ENCODE data around the gene ELFN1. TPM values are rescaled to one million over a fixed set of nuclear protein-coding genes. Genes with fewer than 3 reads are reported as not detected.
"Not testable (repeated sequence)": the region's sequence is repeated elsewhere in the genome, so short reads cannot be mapped to it uniquely, and the experiment has no call there.

ELFN1 gene
- total RNA-seq, 4 donors from 2014 or later: 0.42 to 3.7 (median 1.3) TPM

- no peak overlapping the region for H3K27ac ChIP-seq
- H3K9me3 ChIP-seq: peaks cover 0 to 23% (median 0%) of the 10 kb centered on the region in 3 donors
- no peak for ATAC-seq
- peaks cover 26% of the 10 kb centered on the region for H3K27me3 ChIP-seq
- WGBS, 2 donors (ENCODE audit: low coverage in 1 of 2): 92 to 96% methylated on average over 10 to 19 of the region's 30 CpGs
- H3K36me3 ChIP-seq: no peaks in the 10 kb centered on the region
- TF ChIP-seq EP300 (IDR thresholded peaks at IDR 0.05) (no peak), POLR2AphosphoS5 (IDR thresholded peaks at IDR 0.05) (no peak), CTCF (IDR thresholded peaks at IDR 0.05) (no peak), POLR2A (IDR thresholded peaks at IDR 0.05) (no peak)
- H3K4me1 ChIP-seq: no peaks in the 10 kb centered on the region
- H3K4me3 ChIP-seq: no peak overlapping the region
These were observed 92.3 kb downstream of the ELFN1 start for GRCh38 chr7:1762238-1762945.

- TF ChIP-seq CTCF (IDR thresholded peaks at IDR 0.05) (no peak), POLR2A (IDR thresholded peaks at IDR 0.05) (no peak), EP300 (IDR thresholded peaks at IDR 0.05) (no peak), POLR2AphosphoS5 (IDR thresholded peaks at IDR 0.05) (no peak)
- Histone ChIP-seq H3K27me3 (peaks cover 26% of the 10 kb centered on the region), H3K9me3 (peaks cover 0 to 23% (median 0%) of the 10 kb centered on the region in 3 donors), H3K4me1 (no peaks in the 10 kb centered on the region), H3K27ac (no peak overlapping the region), H3K36me3 (no peaks in the 10 kb centered on the region), H3K4me3 (no peak overlapping the region)
- no peak for ATAC-seq
- 60 to 100% methylated on average over 1 to 3 of the region's 13 CpGs for WGBS, 2 donors (ENCODE audit: low coverage in 1 of 2)
These were observed 93.0 kb downstream of the ELFN1 start for GRCh38 chr7:1763033-1763432.

GRCh38 chr7:1763911-1764310 lies 93.8 kb downstream of the ELFN1 start:
- Histone ChIP-seq H3K9me3 (peaks cover 0 to 23% (median 0%) of the 10 kb centered on the region in 3 donors), H3K27me3 (peaks cover 26% of the 10 kb centered on the region)
- not testable (repeated sequence) for H3K4me1 ChIP-seq, H3K4me3 ChIP-seq, H3K36me3 ChIP-seq, ATAC-seq, H3K27ac ChIP-seq
- WGBS, 2 donors (ENCODE audit: low coverage in 1 of 2): 89 to 100% methylated on average over 3 of the region's 15 CpGs

GRCh38 chr7:1765336-1765735 lies 95.3 kb downstream of the ELFN1 start:
- H3K9me3 ChIP-seq: peaks cover 0 to 23% (median 0%) of the 10 kb centered on the region in 3 donors
- H3K27ac ChIP-seq: no peak overlapping the region
- H3K36me3 ChIP-seq: no peaks in the 10 kb centered on the region
- ATAC-seq: no peak
- peaks cover 21% of the 10 kb centered on the region for H3K27me3 ChIP-seq
- H3K4me3 ChIP-seq: no peak overlapping the region
- H3K4me1 ChIP-seq: no peaks in the 10 kb centered on the region
- TF ChIP-seq EP300 (IDR thresholded peaks at IDR 0.05) (no peak), POLR2A (IDR thresholded peaks at IDR 0.05) (no peak), CTCF (IDR thresholded peaks at IDR 0.05) (no peak), POLR2AphosphoS5 (IDR thresholded peaks at IDR 0.05) (no peak)
- 86 to 91% methylated on average over 12 to 13 of the region's 13 CpGs for WGBS, 2 donors (ENCODE audit: low coverage in 1 of 2)

GRCh38 chr7:1767524-1767923 lies 97.4 kb downstream of the ELFN1 start:
- Histone ChIP-seq H3K9me3 (peaks cover 0 to 22% (median 0%) of the 10 kb centered on the region in 3 donors), H3K4me1 (no peaks in the 10 kb centered on the region), H3K36me3 (no peaks in the 10 kb centered on the region), H3K27me3 (peaks cover 21% of the 10 kb centered on the region), H3K27ac (no peak overlapping the region), H3K4me3 (no peak overlapping the region)
- TF ChIP-seq EP300 (IDR thresholded peaks at IDR 0.05): no peak
- no peak for TF ChIP-seq CTCF (IDR thresholded peaks at IDR 0.05)
- TF ChIP-seq POLR2A (IDR thresholded peaks at IDR 0.05): no peak
- no peak for TF ChIP-seq POLR2AphosphoS5 (IDR thresholded peaks at IDR 0.05)
- ATAC-seq: no peak
- WGBS, 2 donors (ENCODE audit: low coverage in 1 of 2): 26 to 53% methylated on average over 5 to 10 of the region's 10 CpGs

Measured in gastroesophageal sphincter (tissue), 4 donors.